ENCODE results near the gene NDUFAF4. TPM values are rescaled to one million over a fixed set of nuclear protein-coding genes. Genes with fewer than 3 reads are reported as not detected.

Gene NDUFAF4
- total and polyA plus RNA-seq, 10 of the 15 experiments (the other 5 are each of a cell fraction or from before 2014, with no cell fraction given) = 26.9 to 188 (median 76.9) TPM

DNA sequence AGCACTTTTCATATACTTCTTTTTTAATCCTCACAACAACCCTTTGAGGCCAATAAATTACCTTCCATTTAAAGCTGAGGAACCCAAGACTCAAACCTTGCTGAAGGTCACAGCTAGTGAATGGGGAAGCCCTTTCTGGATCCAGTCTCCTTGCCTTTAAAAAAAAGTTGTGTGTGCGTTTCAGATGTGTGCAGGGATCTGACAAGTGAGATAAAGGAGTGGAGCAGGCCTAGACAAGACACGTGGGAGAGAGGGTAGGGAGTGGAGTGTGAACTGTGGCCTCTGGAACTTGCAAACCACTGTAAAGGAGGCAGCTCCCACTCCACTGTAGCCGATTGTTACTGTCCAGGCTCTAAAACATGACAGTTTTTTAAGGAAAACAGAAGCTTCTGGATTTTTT lies 28.7 kb upstream of the NDUFAF4 start:
- Histone ChIP-seq H3K36me3 (ENCODE audit: control insufficient read depth in 2 of 2, insufficient read depth in 2 of 2, low read length in 1 of 2) (no peaks in the 10 kb centered on the region), H3K79me2 (ENCODE audit: control insufficient read depth, insufficient read depth, low read length) (no peaks in the 10 kb centered on the region), H3K27ac (ENCODE audit: control insufficient read depth, insufficient read depth) (no peak overlapping the region), H3K9ac (ENCODE audit: control insufficient read depth, insufficient read depth, low read length) (no peak overlapping the region), H2AFZ (ENCODE audit: control insufficient read depth, low read depth, low read length) (no peak overlapping the region), H3K4me2 (ENCODE audit: control insufficient read depth, insufficient read depth) (no peak overlapping the region), H3K4me1 (ENCODE audit: control insufficient read depth, insufficient read depth, low read length) (peaks cover 6% of the 10 kb centered on the region), H4K20me1 (ENCODE audit: control insufficient read depth, insufficient read depth) (no peaks in the 10 kb centered on the region), H3K27me3 (replicated peaks in 1 of 2; ENCODE audit: control insufficient read depth in 2 of 2, insufficient read depth in 2 of 2, low read length in 1 of 2) (peaks cover 0 to 3% of the 10 kb centered on the region in 2 experiments; a peak in 1 of 4 replicates), H3K9me3 (replicated peaks; ENCODE audit: control insufficient read depth, insufficient read depth, low read length) (no peaks in the 10 kb centered on the region), H3K4me3 (no peak overlapping the region)
- ChIA-PET SMC1A (ENCODE audit: uncharacterized antibody, unreplicated experiment) (interaction anchor here (0.9 kb wide), 1 partner anchor 109 kb away, joined by 3 read pairs; no protein-coding TSS in a partner anchor), RAD21 (ENCODE audit: unreplicated experiment) (no interaction called here), CTCF (interaction anchor here (1.2 to 2.0 kb wide), 2 partner anchors 28 to 133 kb away, joined by 3 to 5 read pairs; partner anchors contain the start of gene NDUFAF4), POLR2A (interaction anchor here (1.3 kb wide), 1 partner anchor 20 kb away, joined by 3 read pairs; no protein-coding TSS in a partner anchor)
- WGBS (ENCODE audit: insufficient coverage, insufficient replicate concordance, low lambda C conversion rate, missing lambda C conversion rate) = 34% methylated on average over 3 of the region's 3 CpGs
- in situ Hi-C loops (cut with MboI) = no loop called here
- intact Hi-C loops (cut with micrococcal nuclease; ENCODE audit: unreplicated experiment) = no loop called here
- TF ChIP-seq MTA2 (IDR thresholded peaks at IDR 0.05; ENCODE audit: low read depth) (no peak), MEF2B (IDR thresholded peaks at IDR 0.05; ENCODE audit: partially characterized antibody, poor library complexity, severe bottlenecking) (no peak), CHD1 (IDR thresholded peaks at IDR 0.05; ENCODE audit: low read depth, low read length) (no peak), SRF (IDR thresholded peaks at IDR 0.05; ENCODE audit: low read depth in 2 of 2, low read length in 2 of 2) (no peak), SIX5 (IDR thresholded peaks at IDR 0.05; ENCODE audit: low read depth, low read length, severe bottlenecking) (no peak), TCF3 (IDR thresholded peaks at IDR 0.05; ENCODE audit: borderline replicate concordance, insufficient read depth, low read depth, low read length) (no peak), FOXM1 (IDR thresholded peaks at IDR 0.05; ENCODE audit: low read depth, low read length) (no peak), HCFC1 (IDR thresholded peaks at IDR 0.05; ENCODE audit: low read length) (no peak), NR2C1 (IDR thresholded peaks at IDR 0.05) (no peak), ZNF24 (IDR thresholded peaks at IDR 0.05) (no peak), POLR2A (IDR thresholded peaks at IDR 0.05; ENCODE audit: low read depth, low read length) (no peak), HDGF (IDR thresholded peaks at IDR 0.05) (no peak), NFXL1 (IDR thresholded peaks at IDR 0.05; ENCODE audit: borderline replicate concordance) (no peak)
- TF ChIP-seq, protein P1, sequence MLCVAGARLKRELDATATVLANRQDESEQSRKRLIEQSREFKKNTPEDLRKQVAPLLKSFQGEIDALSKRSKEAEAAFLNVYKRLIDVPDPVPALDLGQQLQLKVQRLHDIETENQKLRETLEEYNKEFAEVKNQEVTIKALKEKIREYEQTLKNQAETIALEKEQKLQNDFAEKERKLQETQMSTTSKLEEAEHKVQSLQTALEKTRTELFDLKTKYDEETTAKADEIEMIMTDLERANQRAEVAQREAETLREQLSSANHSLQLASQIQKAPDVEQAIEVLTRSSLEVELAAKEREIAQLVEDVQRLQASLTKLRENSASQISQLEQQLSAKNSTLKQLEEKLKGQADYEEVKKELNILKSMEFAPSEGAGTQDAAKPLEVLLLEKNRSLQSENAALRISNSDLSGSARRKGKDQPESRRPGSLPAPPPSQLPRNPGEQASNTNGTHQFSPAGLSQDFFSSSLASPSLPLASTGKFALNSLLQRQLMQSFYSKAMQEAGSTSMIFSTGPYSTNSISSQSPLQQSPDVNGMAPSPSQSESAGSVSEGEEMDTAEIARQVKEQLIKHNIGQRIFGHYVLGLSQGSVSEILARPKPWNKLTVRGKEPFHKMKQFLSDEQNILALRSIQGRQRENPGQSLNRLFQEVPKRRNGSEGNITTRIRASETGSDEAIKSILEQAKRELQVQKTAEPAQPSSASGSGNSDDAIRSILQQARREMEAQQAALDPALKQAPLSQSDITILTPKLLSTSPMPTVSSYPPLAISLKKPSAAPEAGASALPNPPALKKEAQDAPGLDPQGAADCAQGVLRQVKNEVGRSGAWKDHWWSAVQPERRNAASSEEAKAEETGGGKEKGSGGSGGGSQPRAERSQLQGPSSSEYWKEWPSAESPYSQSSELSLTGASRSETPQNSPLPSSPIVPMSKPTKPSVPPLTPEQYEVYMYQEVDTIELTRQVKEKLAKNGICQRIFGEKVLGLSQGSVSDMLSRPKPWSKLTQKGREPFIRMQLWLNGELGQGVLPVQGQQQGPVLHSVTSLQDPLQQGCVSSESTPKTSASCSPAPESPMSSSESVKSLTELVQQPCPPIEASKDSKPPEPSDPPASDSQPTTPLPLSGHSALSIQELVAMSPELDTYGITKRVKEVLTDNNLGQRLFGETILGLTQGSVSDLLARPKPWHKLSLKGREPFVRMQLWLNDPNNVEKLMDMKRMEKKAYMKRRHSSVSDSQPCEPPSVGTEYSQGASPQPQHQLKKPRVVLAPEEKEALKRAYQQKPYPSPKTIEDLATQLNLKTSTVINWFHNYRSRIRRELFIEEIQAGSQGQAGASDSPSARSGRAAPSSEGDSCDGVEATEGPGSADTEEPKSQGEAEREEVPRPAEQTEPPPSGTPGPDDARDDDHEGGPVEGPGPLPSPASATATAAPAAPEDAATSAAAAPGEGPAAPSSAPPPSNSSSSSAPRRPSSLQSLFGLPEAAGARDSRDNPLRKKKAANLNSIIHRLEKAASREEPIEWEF (IDR thresholded peaks at IDR 0.05; ENCODE audit: insufficient replicate concordance, low read depth, low read length) = no peak
- TF ChIP-seq, protein P2, sequence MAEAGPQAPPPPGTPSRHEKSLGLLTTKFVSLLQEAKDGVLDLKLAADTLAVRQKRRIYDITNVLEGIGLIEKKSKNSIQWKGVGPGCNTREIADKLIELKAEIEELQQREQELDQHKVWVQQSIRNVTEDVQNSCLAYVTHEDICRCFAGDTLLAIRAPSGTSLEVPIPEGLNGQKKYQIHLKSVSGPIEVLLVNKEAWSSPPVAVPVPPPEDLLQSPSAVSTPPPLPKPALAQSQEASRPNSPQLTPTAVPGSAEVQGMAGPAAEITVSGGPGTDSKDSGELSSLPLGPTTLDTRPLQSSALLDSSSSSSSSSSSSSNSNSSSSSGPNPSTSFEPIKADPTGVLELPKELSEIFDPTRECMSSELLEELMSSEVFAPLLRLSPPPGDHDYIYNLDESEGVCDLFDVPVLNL (IDR thresholded peaks at IDR 0.05; ENCODE audit: low read depth, low read length) = no peak
- BruUV-seq (replicated peaks) = no TSS peak
- ATAC-seq = no peak
- no peak for FAIRE-seq
- DNase-seq (ENCODE audit: low read depth, low spot score) = no peak

Data from GM12878 (cell line).